Sigmoid colon (tissue), 7 donors: ENCODE data around the gene C4orf36. TPM values are rescaled to one million over a fixed set of nuclear protein-coding genes. Genes with fewer than 3 reads are reported as not detected.

Source experiments
- DNase-seq: peaks from one replicate; pipeline ENCODE4 v3.0.0-alpha.2; 2019
- H3K27ac ChIP-seq, 4 donors: fragments of 200-600 bp; sonication (generic); one replicate each; pipeline ENCODE4 v1.5.1; 2016 to 2019; ENCODE audit warnings: mild to moderate bottlenecking in 1 of 4
- H3K27me3 ChIP-seq, 3 donors: fragments of 200-600 bp; sonication (generic); one replicate each; pipeline ENCODE4 v1.5.1; 2019; ENCODE audit warnings: mild to moderate bottlenecking in 1 of 3
- H3K36me3 ChIP-seq, 4 donors: fragments of 200-600 bp; sonication (generic); one replicate each; pipeline ENCODE4 v1.5.1; 2016 to 2019
- H3K4me1 ChIP-seq, 4 donors: fragments of 200-600 bp; sonication (generic); one replicate each; pipeline ENCODE4 v1.5.1; 2017 to 2019
- H3K4me3 ChIP-seq, 4 donors: fragments of 200-600 bp; sonication (generic); one replicate each; pipeline ENCODE4 v1.5.1; 2017 to 2019; ENCODE audit warnings: mild to moderate bottlenecking in 2 of 4, moderate library complexity in 1 of 4
- H3K9me3 ChIP-seq, 4 donors: fragments of 200-600 bp in 3 of 4; sonication (generic) in 3 of 4; one replicate each; pipeline versions ENCODE4 v1.5.1 to v1.6.1; 2013 to 2019
- CTCF ChIP-seq, 4 experiments: fragments of 450-650 bp in 3 of 4; fragments of 200-600 bp in 1 of 4; IDR thresholded peaks; one replicate each; pipeline ENCODE4 v1.5.1; 2016 to 2019; ENCODE audit warnings: antibody characterized with exemption in 4 of 4, mild to moderate bottlenecking in 3 of 4, moderate library complexity in 2 of 4
- EP300 ChIP-seq, 4 donors: sonication (generic); formaldehyde crosslinking; IDR thresholded peaks; one replicate each; pipeline ENCODE4 v1.6.1; 2017; ENCODE audit warnings: antibody characterized with exemption in 4 of 4
- POLR2A ChIP-seq, 2 donors: fragments of 450-650 bp; IDR thresholded peaks; one replicate each; pipeline ENCODE4 v1.6.1; 2016; ENCODE audit warnings: antibody characterized with exemption in 2 of 2, mild to moderate bottlenecking in 2 of 2, moderate library complexity in 2 of 2
- POLR2AphosphoS5 ChIP-seq, 4 donors: sonication (generic); formaldehyde crosslinking; IDR thresholded peaks; one replicate each; pipeline ENCODE4 v1.6.1; 2017; ENCODE audit warnings: antibody characterized with exemption in 4 of 4
- WGBS, 2 donors: extraction: QIAGEN DNeasy Blood & Tissue Kit; methylation state at CpG; one replicate each; pipeline ENCODE4 v1.1.7; 2013; 5-methylcytosine and 5-hydroxymethylcytosine counted together
- intact Hi-C: fragments of 100-400 bp; cut with DNase I; formaldehyde crosslinking; loops from one replicate; pipeline ENCODE4 v1.15.1; 2023
- polyA plus RNA-seq, 3 donors: library from polyadenylated mRNA; stranded (reverse); fragments of 200-250 nt; gene quantifications; one replicate each; pipeline ENCODE4 v1.2.3, GENCODE V29; 2013
- total RNA-seq, 4 donors: library from RNA; depleted of rRNA; stranded (reverse); fragments of >200 nt; gene quantifications; one replicate each; pipeline ENCODE4 v1.1.0, GENCODE V29; 2016
- donor health status: healthy with polysubstance abuse.
- donor health status: Bipolar disorder and iron deficiency.
- donor health status: healthy.

Gene C4orf36
- total and polyA plus RNA-seq, 7 donors, result 0.35 to 2.1 (median 0.99) TPM; not detected in 4

- no peaks in the 10 kb centered on the region for H3K36me3 ChIP-seq
- no peaks in the 10 kb centered on the region for H3K9me3 ChIP-seq
- no peak for DNase-seq
- TF ChIP-seq CTCF (IDR thresholded peaks at IDR 0.05) (no peak), POLR2AphosphoS5 (IDR thresholded peaks at IDR 0.05) (no peak), POLR2A (IDR thresholded peaks at IDR 0.05) (no peak), EP300 (IDR thresholded peaks at IDR 0.05) (no peak)
- H3K4me1 ChIP-seq, result no peaks in the 10 kb centered on the region
- intact Hi-C loops, result no loop called here
- H3K27me3 ChIP-seq, result no peaks in the 10 kb centered on the region
- no peak overlapping the region for H3K27ac ChIP-seq
- 63 to 85% methylated on average over 9 of the region's 9 CpGs for WGBS, 2 donors
- H3K4me3 ChIP-seq, result no peak overlapping the region
These were observed 21.7 kb downstream of the C4orf36 start for GRCh38 chr4:86870442-86871069.

GRCh38 chr4:86857341-86858052, 34.7 kb downstream of the C4orf36 start:
- H3K27ac ChIP-seq, result no peak overlapping the region
- WGBS, 2 donors, result 93 to 95% methylated on average over 8 of the region's 8 CpGs
- H3K4me1 ChIP-seq, result peaks cover 0 to 13% (median 5%) of the 10 kb centered on the region in 4 donors
- H3K27me3 ChIP-seq, result no peaks in the 10 kb centered on the region
- no peak for DNase-seq
- no peaks in the 10 kb centered on the region for H3K36me3 ChIP-seq
- H3K9me3 ChIP-seq, result no peaks in the 10 kb centered on the region
- TF ChIP-seq CTCF (IDR thresholded peaks at IDR 0.05) (no peak), EP300 (IDR thresholded peaks at IDR 0.05) (no peak), POLR2A (IDR thresholded peaks at IDR 0.05) (no peak), POLR2AphosphoS5 (IDR thresholded peaks at IDR 0.05) (no peak)
- intact Hi-C loops, result no loop called here
- no peak overlapping the region for H3K4me3 ChIP-seq

GRCh38 chr4:86856896-86857295, 35.3 kb downstream of the C4orf36 start:
- 67 to 87% methylated on average over 1 of the region's 1 CpG for WGBS, 2 donors
- H3K4me1 ChIP-seq, result peaks cover 0 to 13% (median 5%) of the 10 kb centered on the region in 4 donors

GRCh38 chr4:86855572-86855971, 36.6 kb downstream of the C4orf36 start:
- 73 to 79% methylated on average over 2 of the region's 2 CpGs for WGBS, 2 donors
- Histone ChIP-seq H3K36me3 (no peaks in the 10 kb centered on the region), H3K9me3 (no peaks in the 10 kb centered on the region), H3K27me3 (no peaks in the 10 kb centered on the region), H3K27ac (no peak overlapping the region), H3K4me3 (no peak overlapping the region), H3K4me1 (peaks cover 0 to 13% (median 5%) of the 10 kb centered on the region in 4 donors)
- intact Hi-C loops, result no loop called here
- no peak for DNase-seq
- TF ChIP-seq CTCF (IDR thresholded peaks at IDR 0.05) (no peak), POLR2AphosphoS5 (IDR thresholded peaks at IDR 0.05) (peak in 1 of 4 donors; percentile 14)

More at GRCh38 chr4:86856896-86857295, 35.3 kb downstream of the C4orf36 start:
- Histone ChIP-seq H3K36me3 (no peaks in the 10 kb centered on the region), H3K9me3 (no peaks in the 10 kb centered on the region), H3K4me3 (no peak overlapping the region), H3K27ac (no peak overlapping the region), H3K27me3 (no peaks in the 10 kb centered on the region)
- intact Hi-C loops, result no loop called here
- TF ChIP-seq POLR2AphosphoS5 (IDR thresholded peaks at IDR 0.05), result no peak
- DNase-seq, result no peak

GRCh38 chr4:86853209-86853608, 39.0 kb downstream of the C4orf36 start:
- Histone ChIP-seq H3K4me3 (no peak overlapping the region), H3K27me3 (no peaks in the 10 kb centered on the region), H3K4me1 (peaks cover 0 to 13% (median 5%) of the 10 kb centered on the region in 4 donors), H3K9me3 (no peaks in the 10 kb centered on the region), H3K36me3 (no peaks in the 10 kb centered on the region), H3K27ac (no peak overlapping the region)
- intact Hi-C loops, result no loop called here
- no peak for DNase-seq
- TF ChIP-seq POLR2A (IDR thresholded peaks at IDR 0.05), result no peak
- TF ChIP-seq CTCF (IDR thresholded peaks at IDR 0.05), result no peak
- no peak for TF ChIP-seq EP300 (IDR thresholded peaks at IDR 0.05)
- no peak for TF ChIP-seq POLR2AphosphoS5 (IDR thresholded peaks at IDR 0.05)
- WGBS, 2 donors, result 75 to 92% methylated on average over 5 of the region's 5 CpGs
